H9 (cell line): ENCODE data around the gene PTN. TPM values are rescaled to one million over a fixed set of nuclear protein-coding genes. Genes with fewer than 3 reads are reported as not detected.
"Not testable (repeated sequence)": the region's sequence is repeated elsewhere in the genome, so short reads cannot be mapped to it uniquely, and the experiment has no call there.

Experiments
- DNase-seq: peaks from one replicate; pipeline ENCODE4 v3.0.0-alpha.2; 2017
- H2AFZ ChIP-seq: one replicate; pipeline ENCODE4 v1.6.1; 2013; ENCODE audit warnings: mild to moderate bottlenecking, low read length, control low read depth, moderate library complexity
- H2AK5ac ChIP-seq: 2 replicates; pipeline ENCODE4 v1.6.1; 2013; ENCODE audit warnings: low read length, control low read depth, mixed read lengths; ENCODE audit not compliant: insufficient read length
- H2BK120ac ChIP-seq: one replicate; pipeline ENCODE4 v1.6.1; 2013; ENCODE audit warnings: low read depth, mild to moderate bottlenecking, low read length, control low read depth, inconsistent platforms; ENCODE audit not compliant: poor library complexity, severe bottlenecking
- H2BK12ac ChIP-seq: 2 replicates; pipeline ENCODE4 v1.6.1; 2013; ENCODE audit warnings: low read length, control low read depth, mixed read lengths, low read depth; ENCODE audit not compliant: insufficient read length
- H2BK15ac ChIP-seq: 2 replicates; pipeline ENCODE4 v1.6.1; 2013; ENCODE audit warnings: low read depth, low read length, control low read depth
- H2BK20ac ChIP-seq: one replicate; pipeline ENCODE4 v1.6.1; 2013; ENCODE audit warnings: low read depth, mild to moderate bottlenecking, low read length, control low read depth, inconsistent platforms; ENCODE audit not compliant: poor library complexity, severe bottlenecking
- H2BK5ac ChIP-seq: 2 replicates; pipeline ENCODE4 v1.6.1; 2013; ENCODE audit warnings: low read length, control low read depth, mixed read lengths; ENCODE audit not compliant: insufficient read length
- H3K14ac ChIP-seq: 2 replicates; pipeline ENCODE4 v1.6.1; 2013; ENCODE audit warnings: low read length, control low read depth; ENCODE audit not compliant: insufficient read depth
- H3K18ac ChIP-seq: 2 replicates; pipeline ENCODE4 v1.6.1; 2013; ENCODE audit warnings: low read depth, mild to moderate bottlenecking, mixed read lengths, low read length, control low read depth; ENCODE audit not compliant: insufficient read length
- H3K23ac ChIP-seq: 2 replicates; pipeline ENCODE4 v1.6.1; 2013; ENCODE audit warnings: low read length, control low read depth, mixed read lengths, low read depth; ENCODE audit not compliant: insufficient read length
- H3K23me2 ChIP-seq: 2 replicates; pipeline ENCODE4 v1.6.1; 2013; ENCODE audit warnings: low read depth, mild to moderate bottlenecking, mixed read lengths, low read length, control low read depth; ENCODE audit not compliant: insufficient read length, poor library complexity, severe bottlenecking
- H3K27ac ChIP-seq: 2 replicates; pipeline ENCODE4 v1.5.1; 2013; ENCODE audit warnings: low read length, control low read depth, mixed read lengths, low read depth; ENCODE audit not compliant: insufficient read length
- H3K27me3 ChIP-seq: 2 replicates; pipeline ENCODE4 v1.6.1; 2013; ENCODE audit warnings: low read length, control low read depth, inconsistent platforms; ENCODE audit not compliant: insufficient read depth
- H3K4ac ChIP-seq: 2 replicates; pipeline ENCODE4 v1.6.1; 2013; ENCODE audit warnings: low read depth, mild to moderate bottlenecking, control low read depth, inconsistent platforms, low read length, moderate library complexity
- H3K4me1 ChIP-seq: 2 replicates; pipeline ENCODE4 v1.6.1; 2013; ENCODE audit warnings: low read length, control low read depth, inconsistent platforms; ENCODE audit not compliant: insufficient read depth
- H3K4me2 ChIP-seq: 2 replicates; pipeline ENCODE4 v1.6.1; 2013; ENCODE audit warnings: low read length, control low read depth, mixed read lengths; ENCODE audit not compliant: insufficient read length, insufficient read depth
- H3K56ac ChIP-seq: 2 replicates; pipeline ENCODE4 v1.6.1; 2013; ENCODE audit warnings: low read depth, mild to moderate bottlenecking, mixed read lengths, low read length, control low read depth; ENCODE audit not compliant: insufficient read length
- H3K79me1 ChIP-seq: 2 replicates; pipeline ENCODE4 v1.6.1; 2013; ENCODE audit warnings: low read depth, mild to moderate bottlenecking, moderate library complexity, low read length, control low read depth, inconsistent platforms; ENCODE audit not compliant: insufficient read depth, poor library complexity, severe bottlenecking
- H3K79me2 ChIP-seq: 2 replicates; pipeline ENCODE4 v1.6.1; 2013; ENCODE audit warnings: low read length, control low read depth, inconsistent platforms; ENCODE audit not compliant: insufficient read depth
- H3K9ac ChIP-seq: 2 replicates; pipeline ENCODE4 v1.6.1; 2013; ENCODE audit warnings: low read length, control low read depth, mixed read lengths; ENCODE audit not compliant: insufficient read length; ENCODE audit errors: extremely low read depth
- H3K9me3 ChIP-seq: one replicate; pipeline ENCODE4 v1.6.1; 2013; ENCODE audit warnings: low read depth, low read length, inconsistent platforms; ENCODE audit not compliant: control insufficient read depth
- H3T11ph ChIP-seq: one replicate; pipeline ENCODE4 v1.6.1; 2013; ENCODE audit warnings: mild to moderate bottlenecking, low read length, control low read depth, inconsistent platforms
- H4K20me1 ChIP-seq: one replicate; pipeline ENCODE4 v1.6.1; 2013; ENCODE audit not compliant: control insufficient read depth, insufficient read length, insufficient read depth
- H4K5ac ChIP-seq: 2 replicates; pipeline ENCODE4 v1.6.1; 2013; ENCODE audit warnings: low read depth, mild to moderate bottlenecking, mixed read lengths, low read length, control low read depth; ENCODE audit not compliant: insufficient read length
- H4K8ac ChIP-seq: replicated peaks from 2 replicates; pipeline ENCODE4 v1.6.1; 2013; ENCODE audit warnings: low read length, control low read depth, mixed read lengths, low read depth; ENCODE audit not compliant: insufficient read length
- H4K91ac ChIP-seq: 2 replicates; pipeline ENCODE4 v1.6.1; 2013; ENCODE audit warnings: low read depth, mild to moderate bottlenecking, moderate library complexity, mixed read lengths, low read length, control low read depth; ENCODE audit not compliant: insufficient read length
- H3K27ac Mint-ChIP-seq, 3 experiments: 2 replicates in 2 of 3; 3 replicates in 1 of 3; pipeline ENCODE4 v1.8.0; 2020 to 2021; ENCODE audit warnings: mixed read lengths in 3 of 3, mild to moderate bottlenecking in 1 of 3, moderate library complexity in 1 of 3
- H3K27me3 Mint-ChIP-seq: 2 replicates; pipeline ENCODE4 v1.8.0; 2021; ENCODE audit warnings: low read depth, mild to moderate bottlenecking, moderate library complexity, mixed read lengths
- H3K36me3 Mint-ChIP-seq, 3 experiments: 2 replicates in 2 of 3; 3 replicates in 1 of 3; pipeline ENCODE4 v1.8.0; 2020 to 2021; ENCODE audit warnings: low read depth in 3 of 3, mixed read lengths in 3 of 3; ENCODE audit not compliant: insufficient read depth in 1 of 3
- H3K4me1 Mint-ChIP-seq, 2 experiments: 2 replicates each; pipeline ENCODE4 v1.8.0; 2020; ENCODE audit warnings: mixed read lengths in 2 of 2
- H3K4me3 Mint-ChIP-seq, 2 experiments: 2 replicates in 1 of 2; 3 replicates in 1 of 2; pipeline ENCODE4 v1.8.0; 2020 to 2021; ENCODE audit warnings: mild to moderate bottlenecking in 2 of 2, mixed read lengths in 2 of 2, moderate library complexity in 1 of 2
- H3K9me3 Mint-ChIP-seq, 2 experiments: 2 replicates in 1 of 2; 3 replicates in 1 of 2; pipeline ENCODE4 v1.8.0; 2020; ENCODE audit warnings: mild to moderate bottlenecking in 2 of 2, mixed read lengths in 2 of 2, moderate library complexity in 1 of 2
- WGBS: extraction: QIAGEN DNeasy Blood & Tissue Kit; methylation state at CpG from one replicate; pipeline ENCODE4 v1.1.7; 2013; ENCODE audit warnings: missing lambda C conversion rate, low lambda C conversion rate, mixed read lengths; ENCODE audit not compliant: insufficient read length; ENCODE audit errors: extremely low coverage; 5-methylcytosine and 5-hydroxymethylcytosine counted together
- total RNA-seq: library from RNA; stranded (reverse); gene quantifications from 2 replicates; pipeline ENCODE4 v1.2.1, GENCODE V29; 2021
- TF ChIP-seq, protein P1 (sequence below): fragments of 200-600 bp; sonication (generic); conservative IDR thresholded peaks from 3 replicates; pipeline ENCODE4 v1.8.0; 2021; ENCODE audit warnings: antibody characterized with exemption, mild to moderate bottlenecking

Gene PTN
- total RNA-seq, 1 experiment from 2014 or later: 16.5 TPM

DNA sequence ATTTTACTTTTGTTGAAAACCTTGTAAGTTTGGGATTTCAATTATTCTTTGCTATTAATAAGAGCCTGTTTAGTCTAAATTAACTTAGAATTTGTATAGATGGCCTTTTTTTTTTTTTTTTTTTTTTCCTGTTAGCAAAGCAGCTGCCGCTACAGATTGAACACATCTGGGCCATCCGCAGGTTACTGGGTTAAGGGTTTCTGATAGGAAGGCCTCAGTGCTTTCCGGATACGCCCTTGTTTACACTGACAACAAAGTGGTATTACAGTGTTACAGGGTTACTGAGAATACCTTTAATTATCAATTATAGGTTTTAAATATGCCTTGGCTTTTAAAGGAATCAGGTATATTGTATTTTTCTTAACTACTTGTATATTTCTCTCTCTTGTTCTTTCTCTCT is 76.8 kb downstream of the PTN start:
- DNase-seq: no peak
- peak overlapping the region; percentile 33 to 86 (median 65); a peak in 5 of 7 replicates for H3K27ac Mint-ChIP-seq

DNA sequence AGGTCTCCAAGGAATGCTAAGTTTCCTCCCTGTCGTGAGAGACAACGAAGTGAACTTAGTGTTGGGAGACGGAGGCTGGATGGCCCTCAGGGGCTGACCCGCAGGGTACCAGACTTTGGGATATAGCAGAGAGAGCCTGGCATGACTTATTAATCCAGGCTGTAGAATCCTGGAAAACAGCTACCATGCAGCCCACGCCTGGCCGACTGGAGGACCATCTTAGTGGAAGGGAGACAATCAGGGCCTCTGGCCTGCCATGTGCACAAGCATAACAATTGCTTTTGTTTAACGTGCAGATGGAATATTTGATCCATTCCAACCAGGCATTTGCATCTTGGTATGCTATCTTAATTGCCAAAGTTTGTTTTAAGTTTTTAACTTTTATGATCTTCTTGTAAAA is 78.1 kb downstream of the PTN start:
- not testable (repeated sequence) for H2AK5ac ChIP-seq, H3K18ac ChIP-seq, H3K79me2 ChIP-seq, H4K5ac ChIP-seq, H3T11ph ChIP-seq, H3K4me2 ChIP-seq, H3K9ac ChIP-seq, H3K27me3 ChIP-seq, DNase-seq, H2BK20ac ChIP-seq, H3K4me3 Mint-ChIP-seq, H4K91ac ChIP-seq, H3K79me1 ChIP-seq, H3K27ac ChIP-seq, H3K9me3 Mint-ChIP-seq, H3K9me3 ChIP-seq, H3K4me1 ChIP-seq, H2AFZ ChIP-seq, H2BK120ac ChIP-seq, H2BK15ac ChIP-seq, H4K8ac ChIP-seq, H3K23ac ChIP-seq, H3K27ac Mint-ChIP-seq, H3K23me2 ChIP-seq, H4K20me1 ChIP-seq, H3K4ac ChIP-seq, H3K56ac ChIP-seq, H2BK12ac ChIP-seq, H3K14ac ChIP-seq, H2BK5ac ChIP-seq, H3K27me3 Mint-ChIP-seq
- Mint-ChIP-seq H3K36me3 (peaks cover 6 to 18% (median 8%) of the 10 kb centered on the region in 3 experiments), H3K4me1 (peaks cover 25 to 28% of the 10 kb centered on the region in 2 experiments)
- WGBS: no CpG with 5 or more reads among the region's 7 CpGs

More for the DNA sequence above, 76.8 kb downstream of the PTN start:
- Histone ChIP-seq H4K91ac (no peak overlapping the region), H2BK15ac (no peak overlapping the region), H3K56ac (no peak overlapping the region), H4K20me1 (no peaks in the 10 kb centered on the region), H3K14ac (no peak overlapping the region), H3K4me1 (no peaks in the 10 kb centered on the region; the same call in 1 of the 2 replicates), H3K23ac (no peak overlapping the region), H3K27ac (no peak overlapping the region), H3K9ac (no peak overlapping the region), H3K23me2 (no peaks in the 10 kb centered on the region), H3K4me2 (no peak overlapping the region), H3T11ph (no peak overlapping the region), H2BK20ac (no peak overlapping the region), H2AK5ac (no peak overlapping the region), H3K18ac (no peak overlapping the region), H2BK5ac (no peak overlapping the region), H3K9me3 (no peaks in the 10 kb centered on the region), H3K79me1 (no peaks in the 10 kb centered on the region), H2AFZ (no peak overlapping the region), H2BK12ac (no peak overlapping the region), H2BK120ac (no peak overlapping the region), H3K4ac (no peak overlapping the region), H4K8ac (no peak overlapping the region), H3K27me3 (no peaks in the 10 kb centered on the region), H3K79me2 (no peaks in the 10 kb centered on the region), H4K5ac (no peak overlapping the region)
- H3K9me3 Mint-ChIP-seq: peaks cover 4 to 9% of the 10 kb centered on the region in 2 experiments; a peak in 4 of 5 replicates
- no peaks in the 10 kb centered on the region for H3K27me3 Mint-ChIP-seq
- no CpG with 5 or more reads among the region's 4 CpGs for WGBS
- peaks cover 15 to 16% of the 10 kb centered on the region in 2 experiments for H3K4me1 Mint-ChIP-seq
- H3K4me3 Mint-ChIP-seq: no peak overlapping the region
- peaks cover 6 to 17% (median 8%) of the 10 kb centered on the region in 3 experiments for H3K36me3 Mint-ChIP-seq
- TF ChIP-seq, protein P1, sequence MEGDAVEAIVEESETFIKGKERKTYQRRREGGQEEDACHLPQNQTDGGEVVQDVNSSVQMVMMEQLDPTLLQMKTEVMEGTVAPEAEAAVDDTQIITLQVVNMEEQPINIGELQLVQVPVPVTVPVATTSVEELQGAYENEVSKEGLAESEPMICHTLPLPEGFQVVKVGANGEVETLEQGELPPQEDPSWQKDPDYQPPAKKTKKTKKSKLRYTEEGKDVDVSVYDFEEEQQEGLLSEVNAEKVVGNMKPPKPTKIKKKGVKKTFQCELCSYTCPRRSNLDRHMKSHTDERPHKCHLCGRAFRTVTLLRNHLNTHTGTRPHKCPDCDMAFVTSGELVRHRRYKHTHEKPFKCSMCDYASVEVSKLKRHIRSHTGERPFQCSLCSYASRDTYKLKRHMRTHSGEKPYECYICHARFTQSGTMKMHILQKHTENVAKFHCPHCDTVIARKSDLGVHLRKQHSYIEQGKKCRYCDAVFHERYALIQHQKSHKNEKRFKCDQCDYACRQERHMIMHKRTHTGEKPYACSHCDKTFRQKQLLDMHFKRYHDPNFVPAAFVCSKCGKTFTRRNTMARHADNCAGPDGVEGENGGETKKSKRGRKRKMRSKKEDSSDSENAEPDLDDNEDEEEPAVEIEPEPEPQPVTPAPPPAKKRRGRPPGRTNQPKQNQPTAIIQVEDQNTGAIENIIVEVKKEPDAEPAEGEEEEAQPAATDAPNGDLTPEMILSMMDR: no peak
